IMR-90 (cell line): Measurements from ENCODE around the gene MEGF8. TPM values are rescaled to one million over a fixed set of nuclear protein-coding genes. Genes with fewer than 3 reads are reported as not detected.

Source experiments
- ATAC-seq: fragments of 200-7000 bp; cut with Tn5 transposase; 2 replicates; pipeline ENCODE4 v1.9.1; 2020; ENCODE audit warnings: low read depth, mild to moderate bottlenecking, moderate library complexity
- BruUV-seq: library from RNA; stranded (reverse); fragments of 400-500 nt; replicated peaks from 2 replicates; lab custom pipeline; 2021; lab: Mats Ljungman, UMichigan
- CTCF ChIA-PET: fragments of 300-600 bp; formaldehyde crosslinking; extraction: SDS; loops from one replicate; lab custom pipeline; 2021; ENCODE audit warnings: antibody characterized with exemption; lab: Yijun Ruan, JAX
- POLR2A ChIA-PET: fragments of 300-600 bp; sonication (Branson Sonifier 250); formaldehyde crosslinking; loops from one replicate; lab custom pipeline; 2022; ENCODE audit warnings: antibody characterized with exemption; ENCODE audit not compliant: unreplicated experiment; lab: Charles Lee
- DNase-seq: peaks from one replicate; pipeline ENCODE4 v3.0.0; 2013
- H2AFZ ChIP-seq: replicated peaks from 2 replicates; pipeline ENCODE3; 2013; ENCODE audit warnings: low read length, mild to moderate bottlenecking; ENCODE audit not compliant: poor library complexity
- H2AK5ac ChIP-seq: 2 replicates; pipeline ENCODE4 v1.6.1; 2013; ENCODE audit warnings: low read depth, low read length, inconsistent platforms
- H2AK9ac ChIP-seq: replicated peaks from 2 replicates; pipeline ENCODE3; 2013; ENCODE audit warnings: mild to moderate bottlenecking, low read depth, low read length, moderate library complexity; ENCODE audit not compliant: poor library complexity
- H2BK120ac ChIP-seq: 2 replicates; pipeline ENCODE4 v1.6.1; 2013; ENCODE audit warnings: low read depth, low read length, inconsistent platforms
- H2BK15ac ChIP-seq: 3 replicates; pipeline ENCODE4 v1.6.1; 2013; ENCODE audit warnings: low read depth, low read length, inconsistent platforms
- H2BK20ac ChIP-seq: 2 replicates; pipeline ENCODE4 v1.6.1; 2013; ENCODE audit warnings: low read depth, mild to moderate bottlenecking, inconsistent platforms, low read length, moderate library complexity
- H2BK5ac ChIP-seq: 2 replicates; pipeline ENCODE4 v1.6.1; 2013; ENCODE audit warnings: mild to moderate bottlenecking, low read depth, low read length, inconsistent platforms; ENCODE audit not compliant: poor library complexity, severe bottlenecking
- H3K14ac ChIP-seq: replicated peaks from 2 replicates; pipeline ENCODE4 v1.6.1; 2013; ENCODE audit warnings: low read depth, low read length, inconsistent platforms
- H3K18ac ChIP-seq: 2 replicates; pipeline ENCODE4 v1.6.1; 2013; ENCODE audit warnings: low read depth, low read length, control low read depth
- H3K23ac ChIP-seq: 2 replicates; pipeline ENCODE4 v1.6.1; 2013; ENCODE audit warnings: low read depth, low read length, inconsistent platforms
- H3K27ac ChIP-seq: 2 replicates; pipeline ENCODE4 v1.5.1; 2013; ENCODE audit warnings: mild to moderate bottlenecking, control low read depth, low read length; ENCODE audit not compliant: insufficient read depth
- H3K27me3 ChIP-seq: 2 replicates; pipeline ENCODE4 v1.6.1; 2013; ENCODE audit warnings: low read length; ENCODE audit not compliant: control insufficient read depth, insufficient read depth
- H3K36me3 ChIP-seq: 2 replicates; pipeline ENCODE4 v1.6.1; 2013; ENCODE audit warnings: low read length, mixed read lengths; ENCODE audit not compliant: control insufficient read depth, insufficient read depth
- H3K4ac ChIP-seq: 2 replicates; pipeline ENCODE4 v1.6.1; 2013; ENCODE audit warnings: low read depth, low read length, inconsistent platforms
- H3K4me1 ChIP-seq: 2 replicates; pipeline ENCODE4 v1.6.1; 2013; ENCODE audit warnings: low read length, mixed read lengths; ENCODE audit not compliant: control insufficient read depth, insufficient read depth
- H3K4me2 ChIP-seq: 2 replicates; pipeline ENCODE4 v1.6.1; 2013; ENCODE audit warnings: low read depth, mild to moderate bottlenecking, control low read depth, low read length, moderate library complexity
- H3K4me3 ChIP-seq: 2 replicates; pipeline ENCODE4 v1.5.1; 2013; ENCODE audit warnings: low read depth, mild to moderate bottlenecking, control low read depth, low read length, moderate library complexity; ENCODE audit not compliant: insufficient read depth
- H3K56ac ChIP-seq: 2 replicates; pipeline ENCODE4 v1.6.1; 2013; ENCODE audit warnings: low read length, inconsistent platforms; ENCODE audit not compliant: insufficient read depth; ENCODE audit errors: extremely low read depth
- H3K79me1 ChIP-seq, 2 experiments: 2 replicates each; pipeline ENCODE4 v1.6.1; 2013; ENCODE audit warnings: low read length in 2 of 2, inconsistent platforms in 1 of 2, low read depth in 1 of 2
- H3K9ac ChIP-seq: 2 replicates; pipeline ENCODE4 v1.6.1; 2013; ENCODE audit warnings: low read depth, low read length, control low read depth
- H3K9me1 ChIP-seq: 2 replicates; pipeline ENCODE4 v1.6.1; 2013; ENCODE audit warnings: low read length, inconsistent platforms; ENCODE audit not compliant: insufficient read depth
- H3K9me3 ChIP-seq: 2 replicates; pipeline ENCODE4 v1.6.1; 2013; ENCODE audit warnings: low read length; ENCODE audit not compliant: control insufficient read depth, insufficient read depth
- H4K20me1 ChIP-seq: 2 replicates; pipeline ENCODE4 v1.6.1; 2013; ENCODE audit warnings: low read length, inconsistent platforms; ENCODE audit not compliant: insufficient read depth
- H4K5ac ChIP-seq: 2 replicates; pipeline ENCODE4 v1.6.1; 2013; ENCODE audit warnings: mild to moderate bottlenecking, low read depth, low read length, control low read depth
- H4K8ac ChIP-seq, 2 experiments: 2 replicates each; pipeline ENCODE4 v1.6.1; 2013; ENCODE audit warnings: low read depth in 2 of 2, low read length in 2 of 2, control low read depth in 1 of 2, inconsistent platforms in 1 of 2
- H4K91ac ChIP-seq: 2 replicates; pipeline ENCODE4 v1.6.1; 2013; ENCODE audit warnings: low read depth, low read length, inconsistent platforms; ENCODE audit not compliant: insufficient read depth
- BHLHE40 ChIP-seq: fragments of 150-350 bp; IDR thresholded peaks from 2 replicates; pipeline ENCODE4 v1.6.1; 2016; ENCODE audit warnings: mild to moderate bottlenecking, low read depth, low read length
- CEBPB ChIP-seq: IDR thresholded peaks from 2 replicates; pipeline ENCODE4 v1.6.1; 2012; ENCODE audit warnings: low read depth, low read length, improper control_type of control experiment
- CHD1 ChIP-seq: IDR thresholded peaks from 2 replicates; pipeline ENCODE4 v1.6.1; 2012; ENCODE audit warnings: low read depth, low read length, improper control_type of control experiment
- FOS ChIP-seq: fragments of 150-350 bp; IDR thresholded peaks from 2 replicates; pipeline ENCODE4 v1.6.1; 2016; ENCODE audit warnings: low read depth, low read length
- MAFK ChIP-seq: IDR thresholded peaks from 2 replicates; pipeline ENCODE4 v1.6.1; 2012; ENCODE audit warnings: low read depth, low read length, improper control_type of control experiment
- MAZ ChIP-seq: IDR thresholded peaks from 2 replicates; pipeline ENCODE4 v1.6.1; 2012; ENCODE audit warnings: low read depth, mild to moderate bottlenecking, low read length, improper control_type of control experiment, moderate library complexity, borderline replicate concordance
- MXI1 ChIP-seq: IDR thresholded peaks from 2 replicates; pipeline ENCODE4 v1.6.1; 2012; ENCODE audit warnings: low read depth, mild to moderate bottlenecking, low read length, moderate library complexity, borderline replicate concordance
- NFE2L2 ChIP-seq: fragments of 150-350 bp; IDR thresholded peaks from 2 replicates; pipeline ENCODE4 v1.6.1; 2016; ENCODE audit warnings: low read depth, mild to moderate bottlenecking, low read length
- POLR2A ChIP-seq: IDR thresholded peaks from 2 replicates; pipeline ENCODE4 v1.6.1; 2012; ENCODE audit warnings: mild to moderate bottlenecking, low read depth, low read length
- RAD21 ChIP-seq: IDR thresholded peaks from 2 replicates; pipeline ENCODE4 v1.6.1; 2012; ENCODE audit warnings: low read length, improper control_type of control experiment
- RCOR1 ChIP-seq: IDR thresholded peaks from 2 replicates; pipeline ENCODE4 v1.6.1; 2012; ENCODE audit warnings: mild to moderate bottlenecking, low read length, improper control_type of control experiment; ENCODE audit not compliant: insufficient replicate concordance
- RFX5 ChIP-seq: IDR thresholded peaks from 2 replicates; pipeline ENCODE4 v1.8.0; 2012; ENCODE audit warnings: low read depth, mild to moderate bottlenecking, low read length, moderate library complexity
- SMC3 ChIP-seq: fragments of 150-350 bp; IDR thresholded peaks from 2 replicates; pipeline ENCODE4 v1.6.1; 2016; ENCODE audit warnings: low read depth, mild to moderate bottlenecking, antibody characterized with exemption, low read length, moderate library complexity
- whole genome bisulfite sequencing, 2 experiments: methylation state at CpG; one replicate each; pipeline versions ENCODE4 v1.1.5 to v1.1.7; 2013; ENCODE audit warnings: missing lambda C conversion rate in 2 of 2; ENCODE audit not compliant: insufficient read length in 1 of 2; ENCODE audit errors: extremely low coverage in 2 of 2; 5-methylcytosine and 5-hydroxymethylcytosine counted together
- dilution Hi-C: fragments of 300-500 bp; cut with HindIII; formaldehyde crosslinking; loops from one replicate; pipeline ENCODE4 v1.14.3; 2018; ENCODE audit warnings: low sequenced_read_pairs; ENCODE audit not compliant: unreplicated experiment
- in situ Hi-C: fragments of 300-500 bp; cut with MboI; formaldehyde crosslinking; loops from 3 replicates; pipeline ENCODE4 v1.14.3; 2019; ENCODE audit warnings: low sequenced_read_pairs, inconsistent platforms, mixed read lengths
- intact Hi-C: fragments of 100-400 bp; cut with micrococcal nuclease; formaldehyde crosslinking; loops from 2 replicates; pipeline ENCODE4 v1.10.0; 2022
- polyA plus RNA-seq, 3 experiments: library from polyadenylated mRNA; depleted of rRNA; stranded (reverse); fragments of >200 nt; gene quantifications; 2 replicates each; pipeline ENCODE4 v1.2.3, GENCODE V29; 2012; ENCODE audit warnings: low replicate concordance in 1 of 3
- total RNA-seq: library from RNA; depleted of rRNA; stranded (reverse); fragments of >200 nt; gene quantifications from 2 replicates; pipeline ENCODE4 v1.2.3, GENCODE V29; 2012
- TF ChIP-seq, protein P1 (sequence below): conservative IDR thresholded peaks from 2 replicates; pipeline ENCODE4 v1.5.1; 2012; ENCODE audit warnings: mild to moderate bottlenecking, low read depth, low read length, improper control_type of control experiment
- TF ChIP-seq, protein P2 (sequence below): fragments of 150-350 bp; IDR thresholded peaks from 2 replicates; pipeline ENCODE4 v1.6.1; 2017; ENCODE audit warnings: mild to moderate bottlenecking, antibody characterized with exemption, low read length, low read depth
- TF ChIP-seq, protein P3 (sequence below): fragments of 150-350 bp; IDR thresholded peaks from 2 replicates; pipeline ENCODE4 v1.6.1; 2016; ENCODE audit warnings: low read depth, mild to moderate bottlenecking, low read length, moderate library complexity, borderline replicate concordance

MEGF8 gene
- total and polyA plus RNA-seq, 2 of the 4 experiments (the other 2 are of a cell fraction): 2.3 to 12.5 TPM

DNA sequence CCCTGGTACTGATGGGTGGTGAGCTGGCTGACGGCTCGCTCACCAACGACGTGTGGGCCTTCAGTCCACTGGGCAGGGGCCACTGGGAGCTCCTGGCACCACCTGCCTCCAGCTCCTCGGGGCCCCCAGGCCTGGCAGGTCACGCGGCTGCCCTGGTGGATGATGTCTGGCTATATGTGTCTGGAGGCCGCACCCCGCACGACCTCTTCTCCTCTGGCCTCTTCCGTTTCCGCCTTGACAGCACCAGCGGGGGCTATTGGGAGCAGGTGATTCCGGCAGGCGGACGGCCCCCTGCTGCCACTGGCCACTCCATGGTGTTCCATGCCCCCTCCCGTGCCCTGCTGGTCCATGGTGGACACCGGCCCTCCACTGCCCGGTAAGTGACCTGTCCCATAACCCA lies 10.5 kb downstream of the MEGF8 start:
- DNase-seq (no peak), ATAC-seq (no peak)
- Histone ChIP-seq H2BK5ac (no peak overlapping the region), H2BK15ac (no peak overlapping the region), H3K18ac (no peak overlapping the region), H3K56ac (no peak overlapping the region), H2AFZ (no peak overlapping the region), H4K20me1 (peaks cover 10% of the 10 kb centered on the region), H3K27ac (no peak overlapping the region), H4K5ac (no peak overlapping the region), H3K36me3 (peaks cover 21% of the 10 kb centered on the region), H2AK5ac (no peak overlapping the region), H4K8ac (no peak overlapping the region), H2BK20ac (no peak overlapping the region), H3K4me2 (no peak overlapping the region), H3K9ac (no peak overlapping the region), H3K23ac (no peak overlapping the region), H3K9me1 (peaks cover 2% of the 10 kb centered on the region; the same call in 1 of the 2 replicates), H3K14ac (no peak overlapping the region), H2BK120ac (no peak overlapping the region), H3K4me1 (no peaks in the 10 kb centered on the region), H3K4ac (no peak overlapping the region), H4K91ac (no peak overlapping the region), H3K79me1 (peaks cover 0 to 11% of the 10 kb centered on the region in 2 experiments; a peak in 3 of 4 replicates), H3K4me3 (no peak overlapping the region), H3K9me3 (no peaks in the 10 kb centered on the region), H2AK9ac (no peak overlapping the region), H3K27me3 (no peaks in the 10 kb centered on the region)
- in situ Hi-C loops (no loop called here), intact Hi-C loops (no loop called here), dilution Hi-C loops (no loop called here)
- ChIA-PET CTCF (no interaction called here), POLR2A (no interaction called here)
- TF ChIP-seq MAZ (no peak), NFE2L2 (no peak), RAD21 (no peak), CEBPB (no peak), RCOR1 (no peak), SMC3 (no peak), POLR2A (no peak), MXI1 (no peak), FOS (no peak), CHD1 (no peak), MAFK (no peak), BHLHE40 (no peak), RFX5 (no peak)
- TF ChIP-seq, protein P1, sequence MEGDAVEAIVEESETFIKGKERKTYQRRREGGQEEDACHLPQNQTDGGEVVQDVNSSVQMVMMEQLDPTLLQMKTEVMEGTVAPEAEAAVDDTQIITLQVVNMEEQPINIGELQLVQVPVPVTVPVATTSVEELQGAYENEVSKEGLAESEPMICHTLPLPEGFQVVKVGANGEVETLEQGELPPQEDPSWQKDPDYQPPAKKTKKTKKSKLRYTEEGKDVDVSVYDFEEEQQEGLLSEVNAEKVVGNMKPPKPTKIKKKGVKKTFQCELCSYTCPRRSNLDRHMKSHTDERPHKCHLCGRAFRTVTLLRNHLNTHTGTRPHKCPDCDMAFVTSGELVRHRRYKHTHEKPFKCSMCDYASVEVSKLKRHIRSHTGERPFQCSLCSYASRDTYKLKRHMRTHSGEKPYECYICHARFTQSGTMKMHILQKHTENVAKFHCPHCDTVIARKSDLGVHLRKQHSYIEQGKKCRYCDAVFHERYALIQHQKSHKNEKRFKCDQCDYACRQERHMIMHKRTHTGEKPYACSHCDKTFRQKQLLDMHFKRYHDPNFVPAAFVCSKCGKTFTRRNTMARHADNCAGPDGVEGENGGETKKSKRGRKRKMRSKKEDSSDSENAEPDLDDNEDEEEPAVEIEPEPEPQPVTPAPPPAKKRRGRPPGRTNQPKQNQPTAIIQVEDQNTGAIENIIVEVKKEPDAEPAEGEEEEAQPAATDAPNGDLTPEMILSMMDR: no peak
- TF ChIP-seq, protein P2, sequence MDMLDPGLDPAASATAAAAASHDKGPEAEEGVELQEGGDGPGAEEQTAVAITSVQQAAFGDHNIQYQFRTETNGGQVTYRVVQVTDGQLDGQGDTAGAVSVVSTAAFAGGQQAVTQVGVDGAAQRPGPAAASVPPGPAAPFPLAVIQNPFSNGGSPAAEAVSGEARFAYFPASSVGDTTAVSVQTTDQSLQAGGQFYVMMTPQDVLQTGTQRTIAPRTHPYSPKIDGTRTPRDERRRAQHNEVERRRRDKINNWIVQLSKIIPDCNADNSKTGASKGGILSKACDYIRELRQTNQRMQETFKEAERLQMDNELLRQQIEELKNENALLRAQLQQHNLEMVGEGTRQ: no peak
- TF ChIP-seq, protein P3, sequence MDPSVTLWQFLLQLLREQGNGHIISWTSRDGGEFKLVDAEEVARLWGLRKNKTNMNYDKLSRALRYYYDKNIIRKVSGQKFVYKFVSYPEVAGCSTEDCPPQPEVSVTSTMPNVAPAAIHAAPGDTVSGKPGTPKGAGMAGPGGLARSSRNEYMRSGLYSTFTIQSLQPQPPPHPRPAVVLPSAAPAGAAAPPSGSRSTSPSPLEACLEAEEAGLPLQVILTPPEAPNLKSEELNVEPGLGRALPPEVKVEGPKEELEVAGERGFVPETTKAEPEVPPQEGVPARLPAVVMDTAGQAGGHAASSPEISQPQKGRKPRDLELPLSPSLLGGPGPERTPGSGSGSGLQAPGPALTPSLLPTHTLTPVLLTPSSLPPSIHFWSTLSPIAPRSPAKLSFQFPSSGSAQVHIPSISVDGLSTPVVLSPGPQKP: no peak
- 95% methylated on average over 9 of the region's 19 CpGs; no CpG with 5 or more reads in 1 of the 2 experiments for WGBS, 2 experiments
- no TSS peak for BruUV-seq
